HG02884 (cell line): Measurements from ENCODE around the gene IFNA13.
"Not testable (repeated sequence)": the region's sequence is repeated elsewhere in the genome, so short reads cannot be mapped to it uniquely, and the experiment has no call there.

Experiments used
- ATAC-seq: cut with Tn5 transposase; IDR thresholded peaks from one replicate; pipeline ENCODE4 v1.9.1; 2021; ENCODE audit warnings: mild to moderate bottlenecking, moderate library complexity; ENCODE audit not compliant: unreplicated experiment

IFNA13 gene

GRCh38 chr9:21367957-21368356 lies at the start of gene IFNA13:
TSS of gene IFNA13 (minus strand) at chr9:21368057. CDS start at chr9:21368010, 47 bp downstream.
- no peak for ATAC-seq

GRCh38 chr9:21415493-21416267 lies 47.8 kb upstream of the IFNA13 start:
- ATAC-seq = no peak

DNA sequence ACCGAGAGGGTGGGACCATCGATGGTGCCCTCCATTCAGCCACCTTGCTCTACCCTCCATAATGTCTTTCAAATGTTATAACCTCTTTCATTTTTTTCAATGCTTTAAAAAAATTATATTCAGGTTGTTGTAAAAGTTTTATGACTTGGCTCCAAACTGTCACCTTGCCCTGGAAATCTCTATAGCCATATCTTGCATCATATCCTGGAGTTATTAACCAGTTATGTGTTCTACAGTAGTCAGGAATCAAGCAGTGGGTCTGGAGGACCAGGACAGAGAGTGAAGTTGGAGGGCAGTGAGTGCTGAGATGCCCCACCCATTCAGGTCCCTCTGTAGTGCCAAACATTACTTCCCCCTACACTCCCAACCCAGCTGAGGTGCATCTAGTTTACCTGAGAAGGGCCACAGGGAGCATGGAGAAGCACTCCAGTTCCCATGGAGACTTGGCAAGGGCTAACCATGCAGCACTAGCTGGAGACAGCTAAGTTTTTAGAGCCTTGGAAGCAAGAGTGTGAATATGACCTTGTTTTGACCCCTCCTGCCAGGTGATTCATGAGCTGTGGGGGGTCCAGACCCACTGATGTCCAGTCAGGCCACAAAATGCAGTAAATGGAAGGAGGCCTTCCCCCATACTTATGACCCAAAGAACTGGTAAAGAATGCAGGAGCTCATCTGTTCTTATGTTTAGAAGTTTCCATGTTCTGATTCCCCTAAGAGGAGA lies 46.5 kb upstream of the IFNA13 start:
- no peak for ATAC-seq

DNA sequence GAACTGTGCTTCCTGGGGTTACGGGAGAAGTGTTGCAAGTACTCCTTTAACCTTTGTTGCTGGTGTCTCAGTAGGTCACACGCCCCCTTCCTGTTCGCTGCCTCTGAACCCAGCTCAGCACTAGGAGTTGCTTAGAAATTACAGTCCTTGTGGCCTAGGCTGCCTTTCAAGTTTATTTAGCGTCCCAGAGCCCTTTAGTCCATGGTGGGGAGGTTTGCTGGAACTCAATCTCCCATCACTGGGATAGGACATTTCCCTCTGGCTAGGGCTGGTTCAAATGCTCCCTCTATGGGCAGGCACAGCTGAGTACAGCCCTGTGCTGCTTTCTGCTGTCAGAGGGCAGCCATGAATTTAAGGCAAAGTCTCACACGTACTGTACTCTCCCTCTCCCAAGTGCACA lies 45.8 kb upstream of the IFNA13 start:
- ATAC-seq = no peak

DNA sequence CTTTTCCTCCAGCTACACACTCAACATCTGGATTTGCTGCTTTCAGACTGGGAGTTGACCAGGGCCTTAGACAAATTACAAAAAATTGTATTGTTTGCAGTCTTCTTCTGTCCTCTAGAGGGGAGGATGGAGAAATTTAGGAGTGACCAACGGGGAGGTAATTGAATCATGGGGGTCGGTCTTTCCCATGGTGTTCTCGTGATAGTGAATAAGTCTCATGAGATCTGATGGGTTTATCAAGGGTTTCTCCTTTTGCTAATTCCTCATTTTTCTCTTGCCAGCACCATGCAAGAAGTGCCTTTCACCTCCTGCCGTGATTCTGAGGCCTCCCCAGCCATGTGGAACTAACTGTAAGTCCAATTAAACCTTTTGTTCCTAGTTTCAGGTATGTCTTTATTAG lies 45.3 kb upstream of the IFNA13 start:
- ATAC-seq = no peak

DNA sequence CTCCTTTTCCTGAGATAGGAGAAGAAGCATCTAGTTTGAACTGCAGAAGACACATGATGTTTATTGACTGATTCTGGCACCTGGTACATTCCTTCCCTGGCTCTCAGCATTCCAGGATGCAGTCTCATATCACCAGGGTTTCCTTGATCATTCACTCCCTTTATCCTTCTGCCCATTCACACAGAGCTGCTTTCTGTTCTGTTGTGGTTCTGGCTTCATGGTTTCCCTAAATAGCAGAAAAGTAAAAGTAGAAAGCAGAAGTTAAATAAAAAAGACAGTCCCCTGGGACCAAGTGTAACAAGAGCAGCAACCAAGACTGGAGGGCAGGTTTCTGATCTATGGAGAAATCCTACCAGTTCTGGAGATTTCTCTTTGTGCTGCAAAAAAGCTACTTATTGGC lies 44.2 kb upstream of the IFNA13 start:
- ATAC-seq = peak; percentile 67

- no peak for ATAC-seq
Measured at GRCh38 chr9:21408817-21409216, 41.0 kb upstream of the IFNA13 start, which contains the start of gene IFNA8. TSS of gene IFNA8 (plus strand) at chr9:21409117. CDS start at chr9:21409177, 60 bp downstream.

GRCh38 chr9:21404146-21404545 lies 36.3 kb upstream of the IFNA13 start:
- ATAC-seq = no peak

DNA sequence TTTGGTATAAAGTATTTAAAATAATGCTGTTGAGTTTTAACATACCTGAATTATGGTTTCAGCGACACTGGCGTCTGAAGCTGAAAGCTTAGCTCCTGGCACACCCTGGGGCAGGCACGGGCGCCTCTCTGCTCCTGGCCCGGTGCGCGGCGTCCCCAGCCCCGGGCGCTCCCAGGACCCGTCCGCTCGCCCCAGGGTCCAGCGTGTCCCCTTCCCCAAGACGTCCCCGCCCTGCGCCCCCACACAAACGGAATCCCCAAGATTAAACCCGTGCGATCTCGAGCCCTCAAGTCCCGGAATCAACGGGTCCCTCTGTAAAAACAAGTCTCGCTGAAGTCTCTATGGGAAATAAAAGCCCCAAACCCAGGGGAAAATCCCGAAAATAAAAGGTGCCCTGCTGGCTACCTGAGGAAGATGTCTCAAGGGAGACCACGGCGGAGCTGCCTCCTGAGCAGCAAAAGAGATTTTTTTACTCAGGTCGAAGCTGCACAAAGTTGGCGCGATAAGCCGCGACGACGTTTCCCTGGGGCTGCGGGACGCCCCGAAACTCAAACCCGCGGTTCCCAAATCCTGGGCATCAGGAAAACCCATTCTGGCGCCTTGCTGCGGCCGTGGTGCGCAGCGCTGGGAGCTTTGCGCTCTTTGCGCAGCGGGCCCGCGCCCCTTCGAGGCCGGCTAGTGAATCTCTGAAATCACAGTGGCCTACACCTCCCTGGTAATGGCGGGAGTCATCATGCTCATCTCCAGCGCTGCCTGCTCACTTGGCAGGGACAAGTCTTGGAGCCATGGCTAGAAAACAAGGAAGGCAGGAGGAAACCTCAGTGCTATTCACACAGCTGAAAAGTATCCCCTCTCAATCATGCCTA lies 34.8 kb upstream of the IFNA13 start:
- peak; percentile 71 for ATAC-seq

DNA sequence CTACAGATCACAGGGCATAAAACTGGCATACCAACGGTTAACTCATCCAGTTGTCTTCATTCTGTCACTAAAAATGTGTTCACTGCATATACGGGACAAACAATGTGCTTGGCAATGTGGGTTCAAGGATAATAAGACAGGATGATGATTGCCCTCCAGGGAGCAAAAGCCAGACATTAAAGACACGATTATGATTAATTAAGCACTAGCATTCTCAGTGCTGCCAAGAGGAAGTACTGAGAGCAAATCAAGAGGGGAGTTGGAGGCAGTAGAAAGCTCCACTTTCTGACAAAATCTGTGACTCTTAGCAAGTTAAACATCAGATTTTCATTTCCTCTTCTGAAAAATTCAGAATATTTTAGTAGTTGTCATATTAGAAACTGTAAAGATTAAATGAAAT lies 32.1 kb upstream of the IFNA13 start:
- ATAC-seq = no peak

DNA sequence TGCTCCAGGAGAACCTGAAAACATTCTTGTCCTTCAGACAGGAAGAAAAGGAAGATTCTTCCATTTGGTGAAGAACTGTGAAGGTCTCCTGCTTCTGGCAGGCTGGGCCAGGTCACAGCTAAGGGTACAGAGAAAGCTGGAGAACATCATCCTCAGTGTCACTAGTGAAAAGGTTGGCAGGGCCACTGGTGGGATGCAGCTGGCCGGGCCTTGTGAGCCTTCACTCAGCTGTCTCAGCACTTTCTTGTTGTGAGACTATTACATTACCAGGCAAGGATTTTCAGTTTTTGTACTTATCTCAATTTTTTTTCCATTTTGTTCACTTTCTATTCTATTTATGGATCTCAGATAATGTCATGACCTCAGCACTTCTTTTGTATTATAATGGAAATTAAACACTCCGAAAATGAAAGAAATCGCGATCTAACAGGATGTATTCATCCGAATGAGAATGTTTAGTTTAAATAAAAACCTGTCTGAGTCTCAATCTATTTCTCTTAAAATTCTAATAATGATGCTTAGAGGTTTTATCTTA lies 31.2 kb upstream of the IFNA13 start:
- no peak for ATAC-seq

GRCh38 chr9:21395778-21396717 lies 28.2 kb upstream of the IFNA13 start:
- ATAC-seq = peak; percentile 73

DNA sequence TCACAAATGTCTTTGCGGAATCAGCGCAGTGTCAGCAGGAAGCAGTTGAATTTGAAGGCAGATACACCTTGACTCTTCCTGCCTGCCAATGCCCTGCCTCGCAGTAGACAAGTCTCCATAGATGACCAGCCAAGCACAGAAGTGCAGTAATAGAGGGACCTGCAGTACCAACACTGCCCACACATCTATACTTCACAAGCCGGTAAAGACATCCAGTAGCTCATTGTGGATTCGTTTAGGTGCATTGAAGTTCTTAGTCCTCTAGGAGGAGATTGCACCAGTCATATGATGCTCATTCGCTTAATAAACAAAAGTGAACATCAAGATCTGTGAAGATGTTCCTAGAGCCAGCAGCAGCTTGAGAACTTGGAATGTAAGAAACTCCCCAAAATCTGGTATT lies 24.4 kb upstream of the IFNA13 start:
- peak; percentile 90 for ATAC-seq

- ATAC-seq = no peak
Measured at GRCh38 chr9:21385131-21385670, 17.3 kb upstream of the IFNA13 start, which contains the start of gene IFNA2. TSS of gene IFNA2 (minus strand) at chr9:21385398. CDS start at chr9:21385329, 69 bp downstream.

DNA sequence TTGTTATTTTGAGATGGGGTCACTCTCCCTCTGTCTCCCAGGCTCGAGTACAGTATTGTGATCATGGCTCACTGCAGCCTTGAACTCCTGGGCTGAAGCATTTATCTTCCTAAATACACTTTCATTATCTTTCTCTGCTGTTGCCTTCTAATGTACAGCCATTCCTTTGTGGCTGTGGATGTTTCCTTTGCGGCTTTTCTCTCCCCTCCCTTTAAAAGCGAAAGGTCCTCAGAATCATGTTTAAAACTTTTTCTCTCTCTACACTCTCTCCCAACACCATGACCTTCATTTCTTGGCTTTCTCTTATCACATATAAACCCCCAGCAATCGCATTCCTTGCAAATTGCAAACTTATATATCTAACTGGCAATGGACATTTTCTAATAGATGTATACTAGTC lies 15.8 kb upstream of the IFNA13 start:
- ATAC-seq = no peak

DNA sequence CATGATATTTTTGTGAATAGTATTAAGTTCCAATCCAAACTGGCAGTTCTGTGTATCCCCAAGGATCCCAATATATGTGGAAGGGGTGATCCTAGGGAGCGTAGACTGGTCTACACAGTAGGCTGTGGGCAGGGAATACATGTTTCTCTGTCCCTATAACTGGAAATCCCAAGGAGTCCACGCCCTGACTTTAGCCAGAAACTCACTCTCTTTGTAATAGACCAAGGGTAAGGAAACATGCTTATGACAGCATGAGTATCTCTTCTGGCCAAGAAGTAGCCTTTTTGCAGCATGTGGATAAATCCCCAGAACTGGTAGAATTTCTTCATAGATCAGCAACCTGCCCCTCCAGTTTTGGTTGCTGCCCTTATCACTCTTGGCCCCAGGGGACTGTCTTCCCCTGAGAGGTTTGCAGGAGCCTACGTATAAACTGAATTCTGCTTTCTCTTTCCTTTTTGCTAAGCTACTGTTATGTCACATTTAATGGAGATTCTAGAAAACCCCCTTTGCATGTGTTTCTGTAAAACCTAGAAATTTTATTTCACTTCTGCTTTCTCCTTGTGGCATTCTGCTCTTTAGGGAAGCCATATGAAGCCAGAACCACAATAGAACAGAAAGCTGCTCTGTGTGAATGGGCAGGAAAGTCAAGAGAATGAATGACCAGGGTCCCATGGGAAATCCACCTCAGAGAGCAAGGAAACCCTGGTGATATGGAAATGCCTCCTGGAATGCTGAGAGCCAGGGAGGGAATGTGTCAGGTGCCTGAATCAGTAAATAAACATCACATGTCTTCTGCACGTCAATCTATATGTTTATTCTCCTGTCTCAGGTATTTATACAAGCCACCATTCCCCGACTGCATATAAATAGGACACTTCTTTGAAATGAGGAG lies 13.8 kb upstream of the IFNA13 start:
- ATAC-seq = peak; percentile 97

DNA sequence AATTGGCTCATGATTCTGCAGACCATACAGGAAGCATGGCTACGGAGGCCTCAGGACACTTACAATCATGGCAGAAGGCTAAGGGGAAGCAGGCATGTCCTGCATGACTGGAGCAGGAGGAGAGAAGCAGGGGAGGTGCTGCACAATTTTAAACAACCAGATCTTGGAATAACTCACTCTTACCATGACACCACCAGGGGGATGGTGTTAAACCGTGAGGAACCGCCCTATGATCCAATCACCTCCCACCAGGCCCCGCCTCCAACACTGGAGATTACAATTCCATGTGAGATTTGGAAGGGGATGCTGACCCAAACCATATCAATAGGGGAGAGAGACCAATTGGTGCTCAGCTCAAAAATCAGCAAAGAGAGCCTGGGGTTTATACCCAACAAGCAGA lies 3.6 kb upstream of the IFNA13 start:
- not testable (repeated sequence) for ATAC-seq

DNA sequence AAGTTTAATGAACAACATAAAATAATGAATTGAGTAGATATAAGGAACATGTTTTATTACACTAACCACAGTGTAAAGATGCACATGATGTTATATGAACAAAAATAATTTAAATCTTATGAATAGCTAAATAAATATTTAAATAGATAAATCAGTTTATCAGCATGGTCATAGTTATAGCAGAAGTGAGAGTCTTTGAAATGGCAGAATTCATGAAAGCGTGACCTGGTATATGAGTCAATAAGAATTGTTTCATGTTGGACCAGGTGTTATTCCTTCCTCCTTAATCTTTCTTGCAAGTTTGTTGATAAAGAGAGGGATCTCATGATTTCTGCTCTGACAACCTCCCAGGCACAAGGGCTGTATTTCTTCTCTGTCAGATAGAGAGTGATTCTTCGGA lies 688 bp downstream of the IFNA13 start:
- ATAC-seq = peak; percentile 96

GRCh38 chr9:21362287-21362686 lies 5.6 kb downstream of the IFNA13 start:
- ATAC-seq = no peak
